ENCODE measurements around the gene FRAS1.

GRCh38 chr4:78417603-78418002 lies 360.5 kb downstream of the FRAS1 start:
- TF ChIP-seq CTCF (IDR thresholded peaks at IDR 0.05) (no peak), POLR2AphosphoS5 (IDR thresholded peaks at IDR 0.05; ENCODE audit: low read depth, low read length) (no peak), SIN3A (IDR thresholded peaks at IDR 0.05; ENCODE audit: borderline replicate concordance, insufficient read depth, low read depth, low read length) (no peak), REST (IDR thresholded peaks at IDR 0.05; ENCODE audit: insufficient read depth in 1 of 2, low read depth in 2 of 2, low read length in 1 of 2) (no peak), TCF7L2 (IDR thresholded peaks at IDR 0.05; ENCODE audit: low read depth, low read length) (no peak)

All from Panc1 (cell line).